HG03175 (cell line): ENCODE measurements around the gene PTPRD.
"Not testable (repeated sequence)": the region's sequence is repeated elsewhere in the genome, so short reads cannot be mapped to it uniquely, and the experiment has no call there.

ENCODE experiments used
- ATAC-seq: cut with Tn5 transposase; IDR thresholded peaks from one replicate; pipeline ENCODE4 v1.9.1; 2021; ENCODE audit warnings: mild to moderate bottlenecking, moderate library complexity; ENCODE audit not compliant: unreplicated experiment

Gene PTPRD

DNA sequence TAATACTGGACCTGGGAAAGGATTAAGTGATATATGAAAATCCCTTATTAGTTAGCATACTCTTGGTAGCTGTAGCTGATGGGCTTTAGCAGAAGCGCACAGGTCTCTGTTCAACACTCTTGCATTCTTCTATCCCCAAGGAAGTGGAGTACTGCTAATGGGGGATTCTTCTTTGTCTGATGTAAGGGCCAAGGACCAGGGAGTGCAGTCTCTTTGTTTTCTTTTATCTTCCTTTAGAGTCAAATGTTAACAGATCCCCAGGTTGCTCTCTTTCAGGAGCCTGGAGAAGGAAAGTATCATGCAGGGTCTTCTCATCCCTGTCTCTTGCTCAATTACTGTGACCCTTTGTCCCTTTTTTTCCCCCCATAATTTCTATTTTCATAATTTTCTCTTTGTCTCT, 1666.3 kb downstream of the PTPRD start:
- no peak for ATAC-seq

DNA sequence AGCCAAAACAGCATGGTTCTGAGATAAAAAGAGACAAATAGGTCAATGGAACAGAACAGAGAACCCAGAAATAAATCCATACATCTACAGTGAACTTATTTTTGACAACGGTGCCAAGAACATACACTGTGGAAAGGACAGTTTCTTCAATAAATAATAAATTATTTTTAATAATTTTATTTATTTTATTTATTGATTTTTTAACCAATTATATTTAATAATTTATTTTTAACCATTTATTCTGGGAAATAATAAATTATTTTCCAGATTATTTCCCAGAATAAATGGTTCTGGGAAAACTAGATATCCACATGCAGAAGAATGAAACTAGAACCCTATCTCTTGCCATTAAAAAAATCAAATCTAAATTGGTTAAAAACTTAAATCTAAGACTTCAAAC, 1669.4 kb downstream of the PTPRD start:
- no peak for ATAC-seq

DNA sequence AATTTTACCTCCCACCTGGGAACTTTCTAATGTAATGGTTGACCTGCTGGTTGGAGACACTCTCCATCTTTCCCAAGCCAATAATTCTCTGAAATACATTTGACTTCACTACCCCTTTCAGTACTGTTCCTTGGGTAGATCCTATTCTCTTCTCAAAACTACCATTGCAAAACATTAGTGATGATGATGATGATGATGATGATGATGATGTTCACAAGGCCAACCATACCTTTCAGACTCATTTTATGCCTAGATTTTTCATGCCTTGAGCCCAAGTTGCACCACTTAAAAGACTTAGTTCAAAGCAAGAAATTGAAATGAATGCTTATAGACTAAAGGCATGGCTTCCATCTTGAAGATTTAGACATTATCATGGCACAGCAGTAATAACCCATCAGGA, 1672.2 kb downstream of the PTPRD start:
- ATAC-seq: no peak

DNA sequence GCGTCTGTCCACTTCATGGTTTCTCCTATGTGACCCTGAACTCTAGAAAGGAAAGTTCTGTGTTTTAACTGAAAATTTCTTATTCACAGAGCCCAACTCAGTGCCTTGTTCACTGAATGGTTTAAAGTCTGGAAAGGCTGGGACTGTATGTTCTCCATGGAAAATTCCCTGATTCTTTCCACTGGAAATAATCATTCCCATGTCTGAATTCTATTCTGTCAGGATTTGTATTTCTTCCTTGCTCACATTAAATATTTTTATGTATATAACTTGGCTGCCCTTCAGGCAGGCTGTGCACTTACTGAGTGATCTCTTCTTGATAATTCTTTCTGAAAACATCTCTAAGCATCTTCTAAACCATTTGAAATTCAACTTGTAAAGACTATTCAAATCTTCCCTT, 1686.3 kb downstream of the PTPRD start:
- ATAC-seq: no peak

DNA sequence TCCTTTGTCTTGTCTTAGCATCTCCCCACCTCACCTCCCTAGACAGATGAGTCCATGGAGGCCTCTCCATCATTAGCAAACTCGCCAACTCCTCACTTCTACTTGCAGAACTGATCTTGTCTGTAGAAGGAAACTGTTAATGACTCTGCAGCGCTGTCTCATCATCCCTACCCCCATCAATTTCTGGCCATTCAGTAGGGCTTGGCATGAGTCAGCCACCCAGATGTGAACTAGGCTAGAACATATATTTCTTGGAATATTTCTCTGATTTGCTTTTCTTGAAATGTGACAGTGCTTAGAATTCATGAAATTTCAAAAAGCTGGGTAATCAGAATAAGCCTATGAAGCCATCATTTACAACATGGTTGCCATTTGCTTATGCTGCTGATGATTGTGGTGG, 1688.2 kb downstream of the PTPRD start:
- no peak for ATAC-seq

DNA sequence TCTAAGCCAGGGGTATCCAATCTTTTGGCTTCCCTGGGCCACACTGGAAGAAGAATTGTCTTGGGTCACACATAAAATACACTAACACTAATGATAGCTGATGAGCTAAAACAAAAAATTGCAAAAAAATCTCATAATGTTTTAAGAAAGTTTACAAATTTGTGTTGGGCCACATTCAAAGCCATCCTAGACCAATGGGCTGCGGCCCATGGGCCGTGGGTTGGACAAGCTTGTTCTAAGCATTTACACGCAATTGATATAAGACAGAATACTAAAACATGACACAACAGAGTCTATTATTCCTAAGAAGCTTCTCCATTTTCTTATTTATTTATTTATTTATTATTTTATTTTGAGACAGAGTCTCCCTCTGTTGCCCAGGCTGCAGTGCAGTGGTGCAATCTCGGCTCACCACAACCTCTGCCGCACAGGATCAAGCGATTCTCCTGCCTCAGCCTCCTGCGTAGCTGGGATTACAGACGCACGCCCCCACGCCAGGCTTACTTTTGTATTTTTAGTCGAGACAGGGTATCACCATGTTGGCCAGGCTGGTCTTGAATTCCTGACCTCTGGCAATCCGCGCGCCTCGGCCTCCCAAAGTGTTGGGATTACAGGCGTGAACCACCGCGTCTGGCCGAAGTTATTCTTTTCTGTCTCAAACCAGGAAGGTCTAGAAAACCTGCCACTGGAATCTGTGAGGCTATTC, 1692.2 kb downstream of the PTPRD start:
- ATAC-seq: not testable (repeated sequence)

DNA sequence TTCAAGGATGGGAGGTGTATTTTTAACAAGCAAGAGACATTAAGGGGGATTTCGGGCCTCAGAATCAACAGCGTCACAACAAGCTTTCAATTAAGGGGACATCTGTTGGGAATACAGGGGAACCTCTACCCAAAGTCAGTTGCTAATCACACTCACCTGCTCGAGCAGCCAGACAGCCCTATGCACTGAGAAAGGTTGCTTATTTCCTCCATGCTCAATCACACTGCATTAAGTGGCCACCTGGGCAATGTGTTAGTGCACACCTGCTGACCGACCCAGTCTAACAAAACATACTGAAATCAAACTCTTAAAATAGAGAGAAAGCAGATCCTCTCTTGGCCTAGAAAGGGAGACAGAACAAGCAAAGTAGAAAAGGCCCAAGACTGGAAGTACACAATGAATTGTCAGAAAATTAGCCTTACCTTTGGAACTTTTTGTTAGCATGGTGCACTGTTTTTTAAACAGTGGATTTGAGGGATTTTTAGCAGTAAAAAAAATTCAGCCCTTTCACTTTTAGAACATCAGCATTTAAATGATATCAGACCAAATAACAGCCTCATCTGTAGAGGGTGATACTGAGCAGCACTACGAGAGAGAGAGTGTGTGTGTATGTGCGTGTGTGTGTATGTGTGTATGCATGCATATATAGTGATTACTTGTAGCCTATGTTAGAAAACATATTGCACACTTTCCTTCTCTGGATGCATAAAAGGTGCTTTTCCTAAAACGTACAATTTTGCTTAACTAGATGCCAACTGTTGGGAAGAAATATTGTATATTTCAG, 1694.7 kb downstream of the PTPRD start:
- no peak for ATAC-seq

DNA sequence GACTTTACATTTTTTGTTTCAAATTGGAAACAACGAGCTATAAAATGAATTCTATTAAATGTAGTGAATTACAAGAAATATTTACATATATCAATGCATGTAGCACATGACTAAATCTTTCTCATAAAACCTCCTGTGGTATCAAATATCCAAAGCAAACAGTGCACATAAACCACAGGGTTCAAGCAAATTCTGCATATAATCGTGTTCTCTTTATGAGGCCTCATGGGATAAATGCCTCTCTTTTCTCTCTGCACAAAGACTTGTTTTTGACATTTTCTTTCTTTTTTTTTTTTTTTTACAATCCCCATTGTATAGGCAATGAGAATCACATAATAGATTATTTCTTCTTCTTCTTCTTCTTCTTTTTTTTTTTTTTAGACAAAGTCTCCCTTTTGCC, 1696.0 kb downstream of the PTPRD start:
- ATAC-seq: no peak

DNA sequence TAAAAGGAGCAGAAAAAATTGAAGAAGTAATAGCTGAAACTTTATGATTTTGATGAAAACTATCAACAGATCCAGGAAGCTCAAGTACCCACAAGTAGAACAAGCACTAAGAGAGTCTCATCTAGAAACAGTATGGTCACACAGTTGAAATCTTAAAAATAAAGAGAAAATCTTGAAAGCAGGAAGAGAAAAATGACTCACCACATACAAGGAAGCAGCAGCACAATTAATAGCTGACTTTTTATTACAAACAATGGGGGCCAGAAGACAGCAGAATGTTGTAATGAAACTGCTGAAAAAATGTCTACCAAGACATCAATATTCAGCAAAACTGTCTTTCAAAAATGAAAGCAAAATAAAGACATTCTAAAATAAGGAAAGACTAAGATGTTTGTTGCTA, 1704.9 kb downstream of the PTPRD start:
- ATAC-seq: no peak

DNA sequence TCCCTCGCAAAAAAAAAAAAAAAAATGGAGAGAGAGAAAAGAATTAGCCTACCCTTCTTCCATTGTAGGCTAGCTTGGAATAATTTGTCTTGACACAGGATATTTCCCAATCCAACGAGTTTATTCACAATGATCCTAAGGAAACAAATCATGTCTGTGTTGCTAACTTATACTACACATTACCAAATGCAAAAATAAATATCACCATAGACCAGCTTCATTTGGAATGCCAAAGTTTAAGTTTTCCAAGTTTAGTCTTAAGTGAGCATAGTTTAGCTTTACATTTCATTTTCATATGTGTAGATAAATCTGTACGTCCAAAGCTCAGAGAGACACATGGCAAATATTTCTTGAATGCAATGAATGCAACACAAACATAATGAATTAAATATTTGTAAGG, 1707.1 kb downstream of the PTPRD start:
- no peak for ATAC-seq

DNA sequence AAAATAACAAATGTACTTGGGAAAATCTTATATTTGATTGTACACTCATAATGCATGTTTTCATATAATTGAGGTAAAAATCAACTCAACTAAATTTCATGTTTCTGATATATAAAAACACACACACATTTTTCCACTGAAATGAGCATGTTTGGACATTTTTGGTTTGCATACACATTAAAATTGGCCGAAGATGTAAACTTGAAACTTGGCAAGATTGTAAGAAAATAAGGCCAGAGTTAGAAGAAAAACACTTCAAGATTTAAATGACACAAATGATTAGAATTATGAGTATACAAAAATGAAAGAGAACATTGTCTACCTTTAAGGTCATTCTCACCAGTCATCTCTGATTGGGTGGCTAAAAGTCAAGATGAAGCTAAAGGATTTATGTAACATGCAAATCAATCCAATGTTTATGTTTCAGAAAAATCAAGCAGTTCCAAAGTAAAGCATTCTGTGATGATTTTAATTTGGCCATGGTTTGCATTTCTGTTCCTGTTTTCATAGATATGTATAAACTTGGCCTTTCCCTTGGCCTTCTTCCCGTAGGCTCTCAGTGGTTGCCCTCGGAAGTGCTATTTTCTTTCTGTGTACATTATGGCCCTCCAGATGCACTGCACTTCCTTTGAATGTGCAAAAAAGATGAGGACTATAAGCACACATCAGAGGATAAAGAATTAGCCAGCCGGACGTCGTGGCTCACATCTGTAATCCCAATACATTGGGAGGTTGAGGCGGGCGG, 1707.9 kb downstream of the PTPRD start:
- ATAC-seq: no peak

DNA sequence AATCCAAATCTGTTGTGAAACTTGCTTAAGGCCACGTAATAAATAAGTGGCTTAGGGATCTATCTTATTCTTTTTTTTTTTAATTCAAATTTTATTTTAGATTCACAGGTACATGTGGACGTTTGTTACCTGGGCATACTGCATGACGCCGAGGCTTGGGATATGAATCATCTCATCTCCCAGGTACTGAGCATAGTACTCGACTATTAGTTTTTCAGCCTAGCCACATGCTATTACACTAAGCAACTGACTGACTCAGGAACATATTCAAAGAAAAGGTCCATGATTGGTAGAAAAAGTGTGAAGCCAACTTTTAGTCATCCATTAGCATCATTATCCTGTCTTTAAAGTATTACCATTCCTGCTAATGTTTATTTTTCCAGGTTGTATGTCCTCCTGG, 1709.7 kb downstream of the PTPRD start:
- no peak for ATAC-seq

DNA sequence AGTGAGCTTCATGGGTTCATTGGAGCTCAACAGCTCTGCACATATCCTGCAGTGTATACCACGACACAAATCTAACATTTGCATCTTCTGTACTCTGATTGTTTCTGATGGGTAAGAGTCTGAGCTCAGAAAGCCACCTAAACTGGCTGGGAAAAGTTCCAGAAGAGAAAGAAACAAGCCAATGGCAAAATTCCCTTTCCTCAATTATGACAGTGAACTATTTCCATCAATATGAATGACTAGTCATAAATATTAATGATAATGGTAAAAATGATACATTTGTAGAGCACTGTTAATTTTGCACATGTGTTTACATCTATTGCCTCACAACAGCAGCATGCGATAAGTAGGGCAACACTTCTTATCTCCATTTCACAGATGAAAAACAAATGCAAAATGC, 1711.7 kb downstream of the PTPRD start:
- ATAC-seq: no peak

DNA sequence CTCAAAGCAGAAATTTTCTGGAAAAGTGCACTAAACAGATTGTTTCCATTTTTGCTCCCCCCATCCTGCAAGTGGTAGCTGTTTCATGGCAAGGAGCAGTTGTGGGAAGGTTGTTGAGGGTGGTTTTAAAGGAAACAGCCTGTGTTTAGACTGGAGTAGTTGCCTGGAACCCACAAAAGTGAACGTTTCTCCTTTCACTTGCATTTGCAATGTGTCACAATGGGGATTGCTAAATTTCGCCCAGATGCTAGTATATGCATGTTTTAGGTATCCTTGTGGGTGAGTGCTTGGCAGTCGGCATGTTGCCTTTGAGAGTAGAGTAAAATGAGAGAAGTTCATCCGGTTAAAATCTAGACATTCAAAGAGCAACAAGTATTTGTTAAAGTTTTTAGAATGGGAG, 1713.3 kb downstream of the PTPRD start:
- no peak for ATAC-seq

DNA sequence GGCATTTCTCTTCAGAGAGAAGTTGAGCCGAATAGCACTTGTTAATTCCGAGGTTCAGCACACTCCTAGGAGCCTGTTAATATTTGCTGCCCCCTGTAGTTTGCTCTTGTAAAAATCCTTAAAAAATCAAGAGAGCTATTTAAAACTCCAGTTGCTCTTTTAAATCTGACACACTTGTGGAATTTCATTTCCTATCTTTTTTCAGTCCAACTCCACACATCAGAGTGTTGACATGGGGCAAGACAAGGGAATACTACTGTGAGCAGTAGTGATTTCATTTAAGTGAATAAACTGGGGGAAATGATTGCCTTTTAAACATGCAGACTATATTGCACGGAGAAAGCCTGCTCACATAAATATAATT, 1717.0 kb downstream of the PTPRD start:
- no peak for ATAC-seq

DNA sequence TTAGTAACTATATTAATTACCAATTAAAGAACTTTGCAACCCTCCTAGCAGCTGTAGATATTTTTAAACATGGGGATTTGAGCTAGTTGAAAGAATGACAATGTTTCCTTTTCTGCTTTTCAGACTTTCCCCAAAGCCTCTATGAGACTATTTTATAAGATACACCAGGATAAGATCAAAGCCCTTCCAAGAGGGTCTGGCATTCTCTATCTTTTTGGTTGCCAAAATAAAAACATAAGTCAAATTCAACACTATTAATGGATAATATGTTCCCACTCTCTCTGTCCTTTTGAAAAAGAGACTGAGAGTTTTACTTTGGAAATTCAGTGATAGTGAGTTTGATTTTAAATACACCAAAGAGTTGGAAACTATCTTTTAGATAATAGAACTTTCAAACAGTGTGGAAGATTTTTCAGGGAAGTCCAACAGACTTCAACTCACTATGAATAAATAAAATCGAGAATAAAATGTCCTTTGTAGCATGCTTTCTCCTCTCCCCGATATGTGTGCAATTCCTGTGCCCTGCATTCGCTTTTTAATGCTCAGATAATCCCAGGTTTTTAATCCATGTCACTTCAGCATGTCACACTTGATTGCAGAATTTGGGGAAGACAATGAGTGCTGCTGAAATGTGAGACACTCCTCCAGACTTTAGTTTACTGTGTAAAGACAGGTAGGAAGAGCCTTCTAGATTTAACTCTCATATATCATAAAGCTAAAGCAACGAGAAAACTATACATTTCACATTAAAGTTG, 1717.5 kb downstream of the PTPRD start:
- no peak for ATAC-seq

DNA sequence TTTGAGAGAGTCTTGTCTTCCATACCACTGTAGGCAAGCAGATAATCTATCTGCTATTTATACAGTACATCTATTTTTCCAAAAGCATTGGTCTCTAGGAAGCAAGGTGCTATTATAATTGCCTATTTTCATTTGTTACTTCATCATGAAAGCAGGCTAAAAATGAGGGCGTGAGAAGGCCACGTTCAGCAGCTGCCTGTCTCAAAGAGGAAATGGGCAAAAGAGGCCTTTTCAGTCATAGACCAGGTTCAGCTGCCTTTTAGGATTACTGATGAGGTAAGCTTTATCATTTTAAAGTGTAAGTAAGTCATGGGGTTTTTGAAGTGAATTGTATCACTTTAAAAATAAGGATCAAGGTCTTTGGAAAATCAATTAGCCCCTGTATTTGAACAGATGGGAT, 1722.1 kb downstream of the PTPRD start:
- ATAC-seq: no peak

DNA sequence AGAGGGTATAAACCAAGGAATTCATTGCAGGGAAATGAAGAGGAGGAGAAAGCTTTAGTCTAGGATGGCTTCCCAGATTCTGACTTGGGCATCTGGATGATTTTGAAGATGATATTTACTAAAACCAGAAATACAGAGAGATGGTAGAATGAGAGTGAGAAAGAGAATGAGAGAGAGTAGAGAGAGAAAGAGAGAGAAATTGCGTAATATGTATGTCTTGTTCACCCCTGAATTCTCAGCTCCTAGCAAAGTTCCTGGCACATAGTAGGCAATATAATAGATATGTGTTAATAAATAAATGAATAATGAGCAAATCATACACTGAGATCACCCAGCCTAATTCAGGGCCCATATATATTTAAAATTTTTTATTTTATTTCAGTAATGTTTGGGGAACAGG, 1723.7 kb downstream of the PTPRD start:
- ATAC-seq: no peak

DNA sequence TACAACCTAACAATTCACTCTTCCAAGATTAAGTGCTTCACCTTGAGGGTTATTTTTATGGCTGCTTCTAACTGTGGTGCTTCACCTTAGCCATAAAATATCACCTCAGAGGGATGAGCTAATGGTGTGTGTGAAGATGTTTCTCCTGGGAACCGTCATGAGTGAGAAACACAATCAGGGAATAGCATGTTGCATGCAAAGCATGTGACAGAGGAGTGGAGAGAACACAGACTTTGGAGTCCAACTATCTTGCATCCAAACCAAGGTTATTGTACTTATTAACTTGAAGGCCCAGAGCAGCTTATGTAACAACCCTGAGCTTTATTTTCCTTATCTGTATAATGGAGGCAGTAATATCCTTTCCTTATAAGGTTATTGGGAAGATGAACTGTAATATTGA, 1724.2 kb downstream of the PTPRD start:
- ATAC-seq: no peak

DNA sequence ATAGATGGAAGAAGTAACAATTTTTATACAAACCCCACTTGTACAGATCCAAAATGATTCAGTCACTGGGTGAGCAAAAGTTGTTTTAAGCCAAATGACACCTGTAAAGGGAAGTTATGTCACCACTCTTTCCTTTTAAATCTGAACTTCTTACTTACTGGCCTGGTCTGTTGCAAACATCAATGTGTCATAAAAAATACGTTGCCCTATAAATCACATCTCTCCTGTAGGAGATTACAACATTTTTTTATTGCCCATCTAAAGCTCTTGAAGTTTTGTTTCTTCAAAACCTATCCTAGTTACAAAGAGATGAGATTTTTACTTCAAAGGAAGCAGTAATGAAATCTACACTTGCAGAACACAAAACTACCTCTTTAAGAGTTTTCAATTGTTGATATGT, 1725.4 kb downstream of the PTPRD start:
- ATAC-seq: no peak

DNA sequence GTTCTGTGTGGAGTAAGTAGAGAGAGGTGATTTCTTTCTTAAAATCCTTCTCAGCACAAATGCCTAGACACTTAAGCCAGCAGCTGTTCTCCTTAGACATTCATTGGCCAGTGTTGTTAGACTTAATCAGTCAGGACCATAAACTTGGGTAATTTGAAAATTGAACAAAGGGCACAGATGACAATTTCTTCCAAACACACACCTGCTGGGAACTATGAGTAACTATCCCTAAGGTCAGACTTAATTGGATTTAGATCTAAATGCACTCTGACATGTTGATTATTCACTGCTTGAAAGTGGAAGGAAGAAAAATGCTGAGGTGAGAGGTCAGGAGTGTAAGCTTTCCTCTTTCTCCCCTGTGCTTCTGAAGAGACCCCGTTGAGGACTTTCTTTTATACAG, 1729.5 kb downstream of the PTPRD start:
- no peak for ATAC-seq
